ENCODE results near the gene ENOSF1. TPM values are rescaled to one million over a fixed set of nuclear protein-coding genes. Genes with fewer than 3 reads are reported as not detected.

Gene ENOSF1
- total RNA-seq, 1 donor, result 84.0 TPM

- DNase-seq (ENCODE audit: low read depth in 2 of 3, low spot score in 2 of 3), result no peak
Observed at GRCh38 chr18:708096-708495, 4.3 kb downstream of the ENOSF1 start.

DNA sequence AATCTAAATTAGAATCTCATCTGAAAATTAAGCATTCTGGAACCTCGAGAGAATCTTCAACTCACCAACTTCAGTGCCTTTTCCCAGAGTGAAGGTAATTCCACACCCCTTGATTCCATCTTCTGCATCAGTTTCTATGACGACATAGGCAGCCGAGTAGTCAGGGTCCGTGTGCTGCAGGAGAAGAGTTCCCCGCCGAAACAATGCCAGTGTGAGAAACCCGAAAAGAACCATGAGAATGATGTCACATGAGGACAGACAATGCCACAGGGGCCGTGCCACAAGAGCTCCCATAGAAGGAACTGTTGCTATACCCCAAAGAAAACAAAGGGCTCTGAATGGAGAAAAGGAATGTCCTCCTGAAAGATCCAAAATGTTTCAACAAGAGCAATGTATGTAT, 6.0 kb downstream of the ENOSF1 start:
- no peak for DNase-seq (ENCODE audit: low read depth in 2 of 3, low spot score in 2 of 3)

DNA sequence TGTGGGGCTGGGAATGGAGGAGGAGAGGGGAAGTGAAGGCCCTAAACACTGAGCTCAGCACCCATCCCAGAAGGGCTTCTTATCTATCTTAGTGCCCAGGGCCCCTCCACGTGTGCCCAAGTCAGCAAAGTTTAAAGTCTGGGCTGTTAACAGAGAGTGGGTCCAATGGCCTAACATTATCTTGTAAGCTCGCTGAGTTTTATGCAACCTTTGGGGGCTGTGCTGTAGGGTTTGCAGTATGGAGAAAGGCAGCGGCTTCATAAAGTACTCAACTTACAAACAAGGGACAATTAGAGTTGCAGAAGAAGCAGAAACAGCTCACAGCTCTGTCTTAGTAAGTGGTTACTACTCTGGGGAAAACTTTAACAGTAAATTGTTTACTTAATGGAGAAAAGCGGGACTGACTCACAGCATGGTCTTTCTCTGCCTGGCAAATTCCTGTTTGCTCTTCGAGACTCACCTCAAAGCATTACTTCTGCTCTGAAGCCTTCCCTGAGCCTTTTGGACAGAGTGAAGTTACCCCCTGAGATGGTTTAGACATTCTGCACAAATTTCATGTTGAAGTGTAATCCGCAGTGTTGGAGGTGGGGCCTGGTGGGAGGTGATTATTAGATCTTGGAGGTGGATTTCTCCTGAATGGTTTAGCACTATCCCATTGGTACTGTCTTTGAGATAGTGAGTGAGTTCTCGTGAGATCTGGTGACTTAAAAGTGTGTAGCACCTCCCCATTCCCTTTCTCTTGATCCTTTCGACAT, 9.0 kb downstream of the ENOSF1 start:
- DNase-seq (ENCODE audit: low read depth in 2 of 3, low spot score in 2 of 3), result no peak

DNA sequence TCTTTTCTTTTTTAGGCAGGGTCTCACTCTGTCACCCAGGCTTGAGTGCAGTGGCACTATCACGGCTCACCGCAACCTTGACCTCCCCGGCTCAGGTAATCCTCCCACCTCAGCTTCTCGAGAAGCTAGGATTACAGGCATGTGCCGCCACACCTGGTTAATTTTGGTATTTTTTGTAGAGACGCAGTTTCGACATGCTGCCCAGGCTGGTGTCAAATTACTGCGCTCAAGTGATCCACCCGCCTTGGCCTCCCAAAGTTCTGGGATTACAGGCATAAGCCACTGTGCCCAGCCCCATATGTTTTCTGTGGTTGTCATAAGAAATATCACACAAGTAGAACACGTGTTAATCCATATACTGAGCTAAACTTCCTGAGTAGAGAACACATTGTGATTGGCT, 14.6 kb downstream of the ENOSF1 start:
- no peak for DNase-seq (ENCODE audit: low read depth in 2 of 3, low spot score in 2 of 3)

GRCh38 chr18:697012-697411, 15.4 kb downstream of the ENOSF1 start:
- no peak for DNase-seq (ENCODE audit: low read depth in 2 of 3, low spot score in 2 of 3)

- no peak for DNase-seq (ENCODE audit: low read depth in 2 of 3, low spot score in 2 of 3)
Observed at GRCh38 chr18:693466-694187, 18.8 kb downstream of the ENOSF1 start.

GRCh38 chr18:692824-693223, 19.6 kb downstream of the ENOSF1 start:
- no peak for DNase-seq (ENCODE audit: low read depth in 2 of 3, low spot score in 2 of 3)

- no peak for DNase-seq (ENCODE audit: low read depth in 2 of 3, low spot score in 2 of 3)
Observed at GRCh38 chr18:688323-688722, 24.1 kb downstream of the ENOSF1 start.

GRCh38 chr18:686339-687111, 25.9 kb downstream of the ENOSF1 start:
- no peak for DNase-seq (ENCODE audit: low read depth in 2 of 3, low spot score in 2 of 3)

DNA sequence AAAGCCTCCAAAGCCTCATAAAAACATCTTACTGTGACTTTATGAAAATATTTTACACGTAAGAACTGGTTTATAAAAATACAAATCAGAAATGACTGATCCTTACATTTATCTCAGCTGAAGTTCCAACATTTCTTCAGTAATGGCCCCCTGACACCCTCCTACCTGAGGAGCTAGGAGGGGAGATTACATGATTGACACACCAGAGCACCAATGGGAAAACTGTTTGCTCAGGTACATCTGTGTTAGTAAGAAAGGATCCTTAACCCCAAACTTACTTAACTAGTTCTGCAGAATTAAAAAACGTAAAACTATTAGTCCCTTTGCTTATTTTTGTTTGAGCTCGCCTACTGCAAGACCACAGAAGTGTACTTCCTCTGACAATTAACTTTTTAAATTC, 27.0 kb downstream of the ENOSF1 start:
- DNase-seq (ENCODE audit: low read depth in 2 of 3, low spot score in 2 of 3), result no peak

GRCh38 chr18:683531-683930, 28.9 kb downstream of the ENOSF1 start:
- DNase-seq (ENCODE audit: low read depth in 2 of 3, low spot score in 2 of 3), result no peak

GRCh38 chr18:682833-683232, 29.6 kb downstream of the ENOSF1 start:
- no peak for DNase-seq (ENCODE audit: low read depth in 2 of 3, low spot score in 2 of 3)

GRCh38 chr18:682416-682815, 30.0 kb downstream of the ENOSF1 start:
- DNase-seq (ENCODE audit: low read depth in 2 of 3, low spot score in 2 of 3), result peak in 1 of 3 donors; percentile 29

DNA sequence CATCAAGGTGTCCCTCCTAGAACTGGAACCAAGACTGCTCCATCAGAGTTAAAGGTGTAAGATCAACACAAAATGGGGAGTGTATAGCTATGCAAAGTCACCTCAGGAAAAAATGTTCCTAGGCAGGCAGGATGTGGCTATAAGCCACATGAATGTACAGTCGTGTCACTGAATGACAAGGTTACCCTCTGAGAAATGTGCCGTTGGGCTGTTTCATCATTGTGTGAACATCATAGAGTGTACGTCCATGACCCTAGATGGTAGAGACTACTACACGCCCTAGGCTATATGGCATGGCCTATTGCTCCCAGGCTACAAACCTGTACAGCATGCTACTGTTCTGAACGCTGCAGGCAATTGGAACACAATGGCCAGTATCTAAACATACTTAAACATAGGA, 30.4 kb downstream of the ENOSF1 start:
- DNase-seq (ENCODE audit: low read depth in 2 of 3, low spot score in 2 of 3), result peak in 1 of 3 donors; percentile 68

DNA sequence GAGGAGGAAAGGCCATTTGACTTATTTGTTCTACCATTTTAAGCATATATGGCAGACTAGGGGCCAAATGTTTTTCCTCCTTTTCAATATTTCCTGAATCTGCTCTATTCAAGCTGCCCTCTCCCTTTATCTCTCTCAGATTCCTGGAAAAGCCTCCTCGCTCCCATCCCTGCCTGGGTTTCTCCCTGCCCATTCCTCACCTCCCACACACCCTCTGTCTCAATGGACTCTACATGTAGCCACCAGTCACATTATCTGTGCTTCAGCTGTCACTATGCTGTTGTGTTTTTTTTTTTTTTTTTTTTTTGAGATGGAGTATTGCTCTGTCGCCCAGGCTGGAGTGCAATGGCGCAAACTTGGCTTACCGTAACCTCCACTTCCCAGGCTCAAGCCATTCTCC, 32.0 kb downstream of the ENOSF1 start:
- no peak for DNase-seq (ENCODE audit: low read depth in 2 of 3, low spot score in 2 of 3)

- DNase-seq (ENCODE audit: low read depth in 2 of 3, low spot score in 2 of 3), result no peak
Observed at GRCh38 chr18:679516-679915, 32.9 kb downstream of the ENOSF1 start.

DNA sequence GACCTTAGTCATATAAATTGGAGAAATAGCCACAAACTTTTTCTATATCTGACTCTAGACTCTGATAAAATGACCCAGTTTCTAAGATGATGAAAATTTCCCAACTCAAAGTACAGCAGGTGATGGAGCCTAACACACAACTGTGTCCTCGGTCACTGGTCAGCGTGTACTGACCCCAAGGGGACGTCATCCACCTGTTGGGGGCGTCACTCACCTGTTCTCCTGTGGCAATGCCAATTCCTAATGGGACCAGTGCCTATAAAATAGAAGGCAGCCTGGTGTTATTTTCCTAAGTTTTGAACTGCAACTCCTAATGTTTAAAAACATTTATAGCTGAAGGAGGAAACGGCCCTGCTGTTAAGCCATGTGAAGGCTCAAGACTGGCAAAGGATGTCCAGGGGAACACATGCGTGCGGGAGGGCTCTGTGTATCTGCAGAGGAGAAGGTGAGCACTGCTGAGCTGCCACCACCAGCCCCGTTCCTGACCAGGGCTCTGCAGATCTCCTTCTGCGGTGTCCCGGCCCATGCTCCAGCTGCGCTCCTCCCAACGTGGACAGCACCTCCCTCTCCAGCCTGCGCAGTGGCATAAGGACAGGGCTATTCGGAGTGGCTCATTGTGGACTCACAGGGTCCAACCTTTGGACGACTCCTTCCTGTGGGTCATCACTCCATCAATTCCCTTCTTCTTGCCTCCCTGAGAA, 33.8 kb downstream of the ENOSF1 start:
- no peak for DNase-seq (ENCODE audit: low read depth in 2 of 3, low spot score in 2 of 3)

GRCh38 chr18:677951-678381, 34.5 kb downstream of the ENOSF1 start:
- no peak for DNase-seq (ENCODE audit: low read depth in 2 of 3, low spot score in 2 of 3)

DNA sequence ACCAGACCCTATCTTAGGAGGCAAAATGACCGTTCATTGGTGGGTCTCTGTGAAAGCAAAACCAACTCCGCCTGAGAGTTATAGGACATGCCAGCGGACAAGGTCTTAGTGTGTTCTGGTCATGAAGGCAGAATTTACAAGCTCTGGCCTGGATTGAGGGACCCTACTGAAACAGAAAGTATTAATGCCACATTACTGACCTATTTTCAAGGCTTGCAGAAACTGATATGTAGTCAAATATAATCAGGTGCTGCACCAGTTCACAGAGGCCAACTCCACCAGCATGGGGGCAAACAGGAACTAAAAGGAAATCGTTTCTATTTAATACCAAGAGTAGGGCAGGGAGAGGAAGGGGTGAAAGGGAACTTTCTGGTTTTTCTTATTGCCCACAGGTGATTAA, 35.3 kb downstream of the ENOSF1 start:
- no peak for DNase-seq (ENCODE audit: low read depth in 2 of 3, low spot score in 2 of 3)

- DNase-seq (ENCODE audit: low read depth in 2 of 3, low spot score in 2 of 3), result no peak
Observed at GRCh38 chr18:676736-677135, 35.7 kb downstream of the ENOSF1 start.

GRCh38 chr18:676069-676468, 36.4 kb downstream of the ENOSF1 start:
- DNase-seq (ENCODE audit: low read depth in 2 of 3, low spot score in 2 of 3), result no peak

Measured in hematopoietic multipotent progenitor cell (in vitro differentiated cells).